Esophagus squamous epithelium (tissue), 5 donors: ENCODE results near the gene TBC1D5. TPM values are rescaled to one million over a fixed set of nuclear protein-coding genes. Genes with fewer than 3 reads are reported as not detected.

Source experiments
- DNase-seq: peaks from one replicate; lab custom pipeline; 2025; lab: John Stamatoyannopoulos, UW
- H3K27ac ChIP-seq, 4 donors: fragments of 200-600 bp; sonication (generic); one replicate each; pipeline ENCODE4 v1.5.1; 2016 to 2019; ENCODE audit warnings: mild to moderate bottlenecking in 1 of 4
- H3K27me3 ChIP-seq, 4 donors: fragments of 200-600 bp; sonication (generic); 1 replicate in 3 of 4; 2 replicates in 1 of 4; pipeline versions ENCODE4 v1.5.1 to v1.6.0; 2017 to 2021; ENCODE audit warnings: antibody characterized with exemption in 1 of 4
- H3K36me3 ChIP-seq, 3 donors: fragments of 200-600 bp; sonication (generic); one replicate each; pipeline ENCODE4 v1.5.1; 2016 to 2019
- H3K4me1 ChIP-seq, 3 donors: fragments of 200-600 bp; sonication (generic); one replicate each; pipeline ENCODE4 v1.5.1; 2017 to 2019
- H3K4me3 ChIP-seq, 4 donors: fragments of 200-600 bp; sonication (generic); 1 replicate in 3 of 4; 2 replicates in 1 of 4; pipeline ENCODE4 v1.5.1; 2016 to 2019; ENCODE audit warnings: mild to moderate bottlenecking in 2 of 4, moderate library complexity in 1 of 4
- H3K9me3 ChIP-seq, 3 donors: fragments of 200-600 bp; sonication (generic); one replicate each; pipeline ENCODE4 v1.5.1; 2016 to 2019
- POLR2A ChIP-seq, 4 donors: fragments of 450-650 bp; IDR thresholded peaks; one replicate each; pipeline ENCODE4 v1.6.1; 2017; ENCODE audit warnings: antibody characterized with exemption in 4 of 4, mild to moderate bottlenecking in 4 of 4, moderate library complexity in 3 of 4
- WGBS, 2 donors: methylation state at CpG; one replicate each; pipeline ENCODE4 v1.1.5; 2018; 5-methylcytosine and 5-hydroxymethylcytosine counted together
- intact Hi-C: fragments of 100-400 bp; cut with DNase I; formaldehyde crosslinking; loops from one replicate; pipeline ENCODE4 v1.15.0; 2022
- total RNA-seq, 4 donors: library from RNA; depleted of rRNA; stranded (reverse); fragments of >200 nt; gene quantifications; one replicate each; pipeline ENCODE4 v1.1.0, GENCODE V29; 2016
- TF ChIP-seq, protein P1 (sequence below), 6 experiments: fragments of 450-650 bp in 4 of 6; fragments of 200-600 bp in 2 of 6; sonication (generic) in 2 of 6; IDR thresholded peaks; one replicate each; pipeline ENCODE4 v1.5.1; 2016 to 2019; ENCODE audit warnings: antibody characterized with exemption in 6 of 6, mild to moderate bottlenecking in 4 of 6, moderate library complexity in 4 of 6
- donor health status: DM: yes; HTN: yes; CAD: no.

The TBC1D5 gene
- total RNA-seq, 4 donors from 2014 or later, result 32.8 to 56.1 (median 39.9) TPM

DNA sequence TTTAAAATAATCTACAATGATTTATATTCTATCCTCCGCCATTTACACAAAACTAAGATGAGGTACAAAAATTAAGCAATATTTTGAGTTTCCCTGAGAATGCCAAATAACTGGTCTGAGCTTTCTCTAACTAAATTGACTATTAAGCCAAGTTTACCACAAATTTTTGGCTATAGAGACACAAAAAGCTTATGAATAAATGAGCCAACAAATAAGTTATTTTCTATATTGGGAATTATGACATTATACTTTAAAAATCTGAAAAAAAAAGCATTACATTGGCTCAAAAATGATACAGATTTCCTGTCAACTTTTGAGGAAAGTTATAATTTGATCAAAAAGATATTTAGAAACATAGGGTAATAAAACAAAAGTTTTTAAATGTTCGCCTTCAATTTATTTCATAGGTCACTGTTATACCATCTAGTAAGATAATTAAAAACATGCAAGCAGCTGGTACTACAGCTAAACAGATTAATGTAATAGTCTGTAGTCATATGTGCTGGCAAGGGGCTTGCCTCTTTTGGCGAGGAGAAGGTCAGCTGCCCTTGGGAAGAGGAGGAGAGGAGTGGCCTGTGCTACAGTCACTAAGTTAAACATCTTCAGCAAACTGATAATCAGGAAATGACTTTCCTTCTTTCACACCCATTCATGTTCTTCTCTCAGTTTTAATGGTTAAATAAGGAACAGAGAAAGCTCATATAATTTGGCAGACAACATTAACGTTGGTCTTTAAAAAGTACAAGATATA is 318.5 kb downstream of the TBC1D5 start:
- WGBS, 2 donors, result 61 to 70% methylated on average over 4 of the region's 4 CpGs
- H3K9me3 ChIP-seq, result no peaks in the 10 kb centered on the region
- no peaks in the 10 kb centered on the region for H3K4me1 ChIP-seq
- H3K4me3 ChIP-seq, result no peak overlapping the region
- intact Hi-C loops, result no loop called here
- TF ChIP-seq POLR2A (IDR thresholded peaks at IDR 0.05), result no peak
- TF ChIP-seq, protein P1, sequence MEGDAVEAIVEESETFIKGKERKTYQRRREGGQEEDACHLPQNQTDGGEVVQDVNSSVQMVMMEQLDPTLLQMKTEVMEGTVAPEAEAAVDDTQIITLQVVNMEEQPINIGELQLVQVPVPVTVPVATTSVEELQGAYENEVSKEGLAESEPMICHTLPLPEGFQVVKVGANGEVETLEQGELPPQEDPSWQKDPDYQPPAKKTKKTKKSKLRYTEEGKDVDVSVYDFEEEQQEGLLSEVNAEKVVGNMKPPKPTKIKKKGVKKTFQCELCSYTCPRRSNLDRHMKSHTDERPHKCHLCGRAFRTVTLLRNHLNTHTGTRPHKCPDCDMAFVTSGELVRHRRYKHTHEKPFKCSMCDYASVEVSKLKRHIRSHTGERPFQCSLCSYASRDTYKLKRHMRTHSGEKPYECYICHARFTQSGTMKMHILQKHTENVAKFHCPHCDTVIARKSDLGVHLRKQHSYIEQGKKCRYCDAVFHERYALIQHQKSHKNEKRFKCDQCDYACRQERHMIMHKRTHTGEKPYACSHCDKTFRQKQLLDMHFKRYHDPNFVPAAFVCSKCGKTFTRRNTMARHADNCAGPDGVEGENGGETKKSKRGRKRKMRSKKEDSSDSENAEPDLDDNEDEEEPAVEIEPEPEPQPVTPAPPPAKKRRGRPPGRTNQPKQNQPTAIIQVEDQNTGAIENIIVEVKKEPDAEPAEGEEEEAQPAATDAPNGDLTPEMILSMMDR (IDR thresholded peaks at IDR 0.05), result no peak
- no peaks in the 10 kb centered on the region for H3K36me3 ChIP-seq
- no peak overlapping the region for H3K27ac ChIP-seq
- no peak for DNase-seq
- no peaks in the 10 kb centered on the region for H3K27me3 ChIP-seq

- intact Hi-C loops, result no loop called here
- no peak overlapping the region for H3K27ac ChIP-seq
- 94 to 97% methylated on average over 2 of the region's 2 CpGs for WGBS, 2 donors
- TF ChIP-seq POLR2A (IDR thresholded peaks at IDR 0.05), result no peak
- TF ChIP-seq, protein P1 (IDR thresholded peaks at IDR 0.05), result no peak
- H3K4me3 ChIP-seq, result no peak overlapping the region
- H3K27me3 ChIP-seq, result no peaks in the 10 kb centered on the region
- DNase-seq, result no peak
- no peaks in the 10 kb centered on the region for H3K9me3 ChIP-seq
- no peaks in the 10 kb centered on the region for H3K4me1 ChIP-seq
- H3K36me3 ChIP-seq, result no peaks in the 10 kb centered on the region
Observed at GRCh38 chr3:17422636-17423035, 319.8 kb downstream of the TBC1D5 start.

DNA sequence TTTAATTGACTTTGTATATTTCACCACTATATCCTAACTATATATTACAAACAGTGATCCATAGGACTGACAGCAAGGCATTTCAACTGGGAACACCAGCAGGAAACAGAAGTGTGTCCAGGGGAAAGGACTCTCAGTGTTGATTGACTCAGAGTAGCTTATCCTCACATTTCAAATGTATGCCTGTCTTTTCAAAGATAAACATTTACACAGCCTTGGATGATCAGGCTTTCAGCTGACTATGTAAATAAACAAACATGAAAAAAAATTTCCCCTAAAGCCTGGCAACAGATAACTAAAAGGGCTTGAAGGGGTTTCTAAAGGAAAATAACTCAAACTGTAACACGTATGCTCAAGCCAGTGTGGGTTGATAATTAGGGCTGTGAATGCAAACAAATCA is 321.8 kb downstream of the TBC1D5 start:
- intact Hi-C loops, result no loop called here
- no peaks in the 10 kb centered on the region for H3K9me3 ChIP-seq
- H3K27ac ChIP-seq, result no peak overlapping the region
- no peaks in the 10 kb centered on the region for H3K4me1 ChIP-seq
- 65 to 93% methylated on average over 1 of the region's 1 CpG for WGBS, 2 donors
- DNase-seq, result no peak
- no peaks in the 10 kb centered on the region for H3K27me3 ChIP-seq
- no peaks in the 10 kb centered on the region for H3K36me3 ChIP-seq
- H3K4me3 ChIP-seq, result no peak overlapping the region
- TF ChIP-seq POLR2A (IDR thresholded peaks at IDR 0.05), result no peak
- TF ChIP-seq, protein P1 (IDR thresholded peaks at IDR 0.05), result no peak

DNA sequence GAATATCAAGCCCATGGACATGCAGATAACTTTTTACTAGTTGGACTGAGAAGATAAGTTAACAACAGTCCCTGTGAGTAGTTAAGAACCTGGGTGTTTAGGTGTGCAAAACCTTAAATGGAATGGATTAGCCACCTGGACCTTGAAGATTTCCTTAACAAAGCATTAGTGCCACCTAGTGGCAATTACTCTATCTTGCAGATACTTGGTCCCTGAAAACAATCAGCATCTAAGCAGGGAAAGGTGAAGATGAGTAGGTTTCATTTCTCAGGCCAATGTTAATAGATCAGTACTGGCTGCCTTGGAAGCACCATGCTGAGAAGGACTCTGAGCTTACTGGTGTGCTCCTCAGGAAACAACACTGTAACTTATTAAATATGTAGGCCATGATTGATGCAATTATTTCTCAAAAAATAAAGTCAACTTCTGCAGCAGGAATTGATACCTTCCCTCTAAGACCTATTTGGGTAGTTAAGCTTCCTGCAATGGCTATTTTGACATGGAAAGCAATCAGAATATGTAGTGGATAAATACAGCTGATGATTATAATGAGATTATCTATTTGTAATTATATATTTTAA is 329.4 kb downstream of the TBC1D5 start:
- no peaks in the 10 kb centered on the region for H3K36me3 ChIP-seq
- intact Hi-C loops, result no loop called here
- no peak overlapping the region for H3K27ac ChIP-seq
- no peaks in the 10 kb centered on the region for H3K27me3 ChIP-seq
- no peak for TF ChIP-seq POLR2A (IDR thresholded peaks at IDR 0.05)
- TF ChIP-seq, protein P1 (IDR thresholded peaks at IDR 0.05), result peak; percentile 61 to 75 (median 62)
- H3K4me1 ChIP-seq, result no peaks in the 10 kb centered on the region
- DNase-seq, result no peak
- H3K9me3 ChIP-seq, result no peaks in the 10 kb centered on the region
- H3K4me3 ChIP-seq, result no peak overlapping the region

DNA sequence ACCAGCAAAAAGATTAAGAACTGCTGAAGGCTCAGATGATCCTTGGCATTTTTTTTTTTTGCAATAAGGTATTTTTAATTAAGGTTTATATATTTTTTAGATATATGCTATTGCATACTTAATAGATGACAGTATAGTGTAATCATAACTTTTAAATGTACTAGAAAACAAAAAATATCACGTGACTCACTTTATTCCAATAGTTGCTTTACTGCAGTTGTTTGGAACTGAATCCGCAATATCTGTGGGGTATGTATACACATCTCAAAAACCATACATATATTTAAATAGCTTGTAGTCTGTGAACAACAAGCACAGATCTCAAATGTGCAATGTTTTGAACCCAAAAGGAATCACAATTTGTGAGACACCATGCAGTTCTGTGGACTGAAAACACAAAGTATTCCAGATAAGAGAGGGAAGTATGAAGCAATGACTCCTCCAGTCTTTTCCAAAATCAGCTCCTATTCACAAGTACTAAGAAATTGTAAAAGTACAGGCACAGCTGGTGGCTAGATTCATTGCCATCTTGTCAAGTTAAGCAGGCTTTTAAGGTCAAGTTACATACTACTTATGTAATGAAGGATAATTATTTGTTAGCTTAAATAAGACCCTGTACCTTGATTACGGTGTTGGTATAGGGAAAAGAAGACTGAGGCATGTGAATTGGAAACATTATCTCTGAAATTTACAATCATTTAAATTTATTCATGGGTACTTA is 331.1 kb downstream of the TBC1D5 start:
- no peaks in the 10 kb centered on the region for H3K9me3 ChIP-seq
- WGBS, 2 donors, result 92 to 96% methylated on average over 3 of the region's 3 CpGs
- H3K4me3 ChIP-seq, result no peak overlapping the region
- H3K27me3 ChIP-seq, result no peaks in the 10 kb centered on the region
- intact Hi-C loops, result no loop called here
- no peak overlapping the region for H3K27ac ChIP-seq
- TF ChIP-seq, protein P1 (IDR thresholded peaks at IDR 0.05), result no peak
- H3K4me1 ChIP-seq, result no peaks in the 10 kb centered on the region
- H3K36me3 ChIP-seq, result peaks cover 0 to 2% (median 0%) of the 10 kb centered on the region in 3 donors
- no peak for DNase-seq
